Urothelium cell line (cell line): ENCODE measurements around the gene CNTNAP2.
"Not testable (repeated sequence)": the region's sequence is repeated elsewhere in the genome, so short reads cannot be mapped to it uniquely, and the experiment has no call there.

Experiments
- DNase-seq: peaks from one replicate; pipeline ENCODE4 v3.0.0; 2011; ENCODE audit warnings: low spot score, mixed read lengths
- FAIRE-seq: peaks from 2 replicates; lab custom pipeline; 2011; peaks lifted over from hg19 to GRCh38; lab: Jason Lieb, UNC

The CNTNAP2 gene

GRCh38 chr7:148262721-148263229 is 2146.2 kb downstream of the CNTNAP2 start:
- FAIRE-seq = no peak
- peak; percentile 40 for DNase-seq

- DNase-seq (peak; percentile 10), FAIRE-seq (no peak)
These were observed 2148.4 kb downstream of the CNTNAP2 start for GRCh38 chr7:148264933-148265557.

- DNase-seq (no peak), FAIRE-seq (no peak)
These were observed 2149.3 kb downstream of the CNTNAP2 start for GRCh38 chr7:148265896-148266295.

GRCh38 chr7:148266795-148267194 is 2150.2 kb downstream of the CNTNAP2 start:
- DNase-seq (no peak), FAIRE-seq (no peak)

- FAIRE-seq (no peak), DNase-seq (no peak)
These were observed 2154.0 kb downstream of the CNTNAP2 start for GRCh38 chr7:148270576-148270975.

GRCh38 chr7:148274118-148274517 is 2157.5 kb downstream of the CNTNAP2 start:
- no peak for FAIRE-seq

GRCh38 chr7:148275359-148275890 is 2158.8 kb downstream of the CNTNAP2 start:
- FAIRE-seq (no peak), DNase-seq (no peak)

More at GRCh38 chr7:148274118-148274517, 2157.5 kb downstream of the CNTNAP2 start:
- no peak for DNase-seq

GRCh38 chr7:148276314-148277041 is 2159.9 kb downstream of the CNTNAP2 start:
- FAIRE-seq (no peak), DNase-seq (no peak)

GRCh38 chr7:148277042-148277660 is 2160.6 kb downstream of the CNTNAP2 start:
- DNase-seq = no peak
- no peak for FAIRE-seq

GRCh38 chr7:148286150-148286549 is 2169.5 kb downstream of the CNTNAP2 start:
- FAIRE-seq = no peak
- DNase-seq = peak; percentile 3

GRCh38 chr7:148287538-148287937 is 2170.9 kb downstream of the CNTNAP2 start:
- FAIRE-seq (no peak), DNase-seq (no peak)

GRCh38 chr7:148288592-148289151 is 2172.1 kb downstream of the CNTNAP2 start:
- FAIRE-seq (no peak), DNase-seq (no peak)

- no peak for FAIRE-seq
- DNase-seq = no peak
These were observed 2173.0 kb downstream of the CNTNAP2 start for GRCh38 chr7:148289630-148290029.

- no peak for DNase-seq
- no peak for FAIRE-seq
These were observed 2173.9 kb downstream of the CNTNAP2 start for GRCh38 chr7:148290538-148290937.

- no peak for FAIRE-seq
- DNase-seq = no peak
These were observed 2175.2 kb downstream of the CNTNAP2 start for GRCh38 chr7:148291799-148292198.

- no peak for FAIRE-seq
- no peak for DNase-seq
These were observed 2180.5 kb downstream of the CNTNAP2 start for GRCh38 chr7:148296994-148297644.

- not testable (repeated sequence) for FAIRE-seq, DNase-seq
These were observed 2182.2 kb downstream of the CNTNAP2 start for GRCh38 chr7:148298768-148299167.

GRCh38 chr7:148299350-148300276 is 2183.0 kb downstream of the CNTNAP2 start:
- FAIRE-seq (no peak), DNase-seq (no peak)

- DNase-seq, FAIRE-seq: not testable (repeated sequence)
These were observed 2185.8 kb downstream of the CNTNAP2 start for GRCh38 chr7:148302436-148302835.
